HL-60 (cell line): ENCODE results near the gene MALT1.

ENCODE experiments used
- GABPA ChIP-seq: IDR thresholded peaks from 2 replicates; pipeline ENCODE4 v1.6.1; 2012; ENCODE audit warnings: low read depth
- POLR2AphosphoS5 ChIP-seq: IDR thresholded peaks from 2 replicates; pipeline ENCODE4 v1.6.1; 2012; ENCODE audit warnings: low read depth
- TF ChIP-seq, protein P1 (sequence below): IDR thresholded peaks from one replicate; pipeline ENCODE4 v1.5.1; 2011; ENCODE audit warnings: low read length, control low read depth, inconsistent platforms; ENCODE audit not compliant: insufficient read depth
- TF ChIP-seq, protein P2 (sequence below): IDR thresholded peaks from 2 replicates; pipeline ENCODE4 v1.6.1; 2012; ENCODE audit warnings: low read depth; ENCODE audit not compliant: insufficient replicate concordance

DNA sequence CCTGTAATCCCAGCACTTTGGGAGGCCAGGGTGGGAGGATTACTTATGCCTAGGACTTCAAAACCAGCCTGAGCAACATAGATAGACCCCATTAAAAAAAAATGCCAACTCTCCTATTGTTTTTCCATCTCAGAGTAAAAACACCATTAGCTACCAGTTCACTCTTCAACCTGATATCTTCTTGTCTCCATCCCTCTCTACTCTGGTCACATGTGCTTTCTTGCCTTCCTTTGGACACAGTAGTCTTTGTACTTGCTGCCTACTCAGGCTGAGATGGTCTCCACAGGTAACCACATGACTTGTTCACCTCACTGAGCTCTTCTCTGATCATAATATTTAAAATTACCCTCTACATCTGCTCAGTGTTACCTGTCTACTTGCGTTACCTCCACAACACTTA, 5.0 kb downstream of the MALT1 start:
- TF ChIP-seq, protein P1, sequence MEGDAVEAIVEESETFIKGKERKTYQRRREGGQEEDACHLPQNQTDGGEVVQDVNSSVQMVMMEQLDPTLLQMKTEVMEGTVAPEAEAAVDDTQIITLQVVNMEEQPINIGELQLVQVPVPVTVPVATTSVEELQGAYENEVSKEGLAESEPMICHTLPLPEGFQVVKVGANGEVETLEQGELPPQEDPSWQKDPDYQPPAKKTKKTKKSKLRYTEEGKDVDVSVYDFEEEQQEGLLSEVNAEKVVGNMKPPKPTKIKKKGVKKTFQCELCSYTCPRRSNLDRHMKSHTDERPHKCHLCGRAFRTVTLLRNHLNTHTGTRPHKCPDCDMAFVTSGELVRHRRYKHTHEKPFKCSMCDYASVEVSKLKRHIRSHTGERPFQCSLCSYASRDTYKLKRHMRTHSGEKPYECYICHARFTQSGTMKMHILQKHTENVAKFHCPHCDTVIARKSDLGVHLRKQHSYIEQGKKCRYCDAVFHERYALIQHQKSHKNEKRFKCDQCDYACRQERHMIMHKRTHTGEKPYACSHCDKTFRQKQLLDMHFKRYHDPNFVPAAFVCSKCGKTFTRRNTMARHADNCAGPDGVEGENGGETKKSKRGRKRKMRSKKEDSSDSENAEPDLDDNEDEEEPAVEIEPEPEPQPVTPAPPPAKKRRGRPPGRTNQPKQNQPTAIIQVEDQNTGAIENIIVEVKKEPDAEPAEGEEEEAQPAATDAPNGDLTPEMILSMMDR, result no peak
- TF ChIP-seq, protein P2, sequence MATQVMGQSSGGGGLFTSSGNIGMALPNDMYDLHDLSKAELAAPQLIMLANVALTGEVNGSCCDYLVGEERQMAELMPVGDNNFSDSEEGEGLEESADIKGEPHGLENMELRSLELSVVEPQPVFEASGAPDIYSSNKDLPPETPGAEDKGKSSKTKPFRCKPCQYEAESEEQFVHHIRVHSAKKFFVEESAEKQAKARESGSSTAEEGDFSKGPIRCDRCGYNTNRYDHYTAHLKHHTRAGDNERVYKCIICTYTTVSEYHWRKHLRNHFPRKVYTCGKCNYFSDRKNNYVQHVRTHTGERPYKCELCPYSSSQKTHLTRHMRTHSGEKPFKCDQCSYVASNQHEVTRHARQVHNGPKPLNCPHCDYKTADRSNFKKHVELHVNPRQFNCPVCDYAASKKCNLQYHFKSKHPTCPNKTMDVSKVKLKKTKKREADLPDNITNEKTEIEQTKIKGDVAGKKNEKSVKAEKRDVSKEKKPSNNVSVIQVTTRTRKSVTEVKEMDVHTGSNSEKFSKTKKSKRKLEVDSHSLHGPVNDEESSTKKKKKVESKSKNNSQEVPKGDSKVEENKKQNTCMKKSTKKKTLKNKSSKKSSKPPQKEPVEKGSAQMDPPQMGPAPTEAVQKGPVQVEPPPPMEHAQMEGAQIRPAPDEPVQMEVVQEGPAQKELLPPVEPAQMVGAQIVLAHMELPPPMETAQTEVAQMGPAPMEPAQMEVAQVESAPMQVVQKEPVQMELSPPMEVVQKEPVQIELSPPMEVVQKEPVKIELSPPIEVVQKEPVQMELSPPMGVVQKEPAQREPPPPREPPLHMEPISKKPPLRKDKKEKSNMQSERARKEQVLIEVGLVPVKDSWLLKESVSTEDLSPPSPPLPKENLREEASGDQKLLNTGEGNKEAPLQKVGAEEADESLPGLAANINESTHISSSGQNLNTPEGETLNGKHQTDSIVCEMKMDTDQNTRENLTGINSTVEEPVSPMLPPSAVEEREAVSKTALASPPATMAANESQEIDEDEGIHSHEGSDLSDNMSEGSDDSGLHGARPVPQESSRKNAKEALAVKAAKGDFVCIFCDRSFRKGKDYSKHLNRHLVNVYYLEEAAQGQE, result no peak
- no peak for TF ChIP-seq POLR2AphosphoS5
- no peak for TF ChIP-seq GABPA
